Measurements from ENCODE around the gene COL4A6.

DNA sequence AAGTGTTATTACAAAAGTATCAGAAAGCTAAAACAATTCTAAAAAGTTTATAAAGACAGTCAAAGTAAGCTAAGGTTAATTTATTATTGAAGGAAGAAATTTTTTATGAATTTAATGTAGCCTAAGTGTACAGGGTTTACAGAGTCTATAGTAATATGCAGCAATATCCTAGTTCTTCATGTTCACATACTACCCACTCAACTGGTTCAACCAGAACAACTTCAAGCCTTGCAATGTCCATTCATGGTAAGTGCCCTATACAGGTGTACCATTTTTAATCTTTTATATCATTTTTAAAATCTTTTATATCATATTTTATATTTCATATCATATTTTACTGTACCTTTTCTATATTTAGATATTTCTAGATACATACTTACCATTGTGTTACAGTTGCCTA lies 35.8 kb upstream of the COL4A6 start:
- TF ChIP-seq, protein P1, sequence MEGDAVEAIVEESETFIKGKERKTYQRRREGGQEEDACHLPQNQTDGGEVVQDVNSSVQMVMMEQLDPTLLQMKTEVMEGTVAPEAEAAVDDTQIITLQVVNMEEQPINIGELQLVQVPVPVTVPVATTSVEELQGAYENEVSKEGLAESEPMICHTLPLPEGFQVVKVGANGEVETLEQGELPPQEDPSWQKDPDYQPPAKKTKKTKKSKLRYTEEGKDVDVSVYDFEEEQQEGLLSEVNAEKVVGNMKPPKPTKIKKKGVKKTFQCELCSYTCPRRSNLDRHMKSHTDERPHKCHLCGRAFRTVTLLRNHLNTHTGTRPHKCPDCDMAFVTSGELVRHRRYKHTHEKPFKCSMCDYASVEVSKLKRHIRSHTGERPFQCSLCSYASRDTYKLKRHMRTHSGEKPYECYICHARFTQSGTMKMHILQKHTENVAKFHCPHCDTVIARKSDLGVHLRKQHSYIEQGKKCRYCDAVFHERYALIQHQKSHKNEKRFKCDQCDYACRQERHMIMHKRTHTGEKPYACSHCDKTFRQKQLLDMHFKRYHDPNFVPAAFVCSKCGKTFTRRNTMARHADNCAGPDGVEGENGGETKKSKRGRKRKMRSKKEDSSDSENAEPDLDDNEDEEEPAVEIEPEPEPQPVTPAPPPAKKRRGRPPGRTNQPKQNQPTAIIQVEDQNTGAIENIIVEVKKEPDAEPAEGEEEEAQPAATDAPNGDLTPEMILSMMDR (IDR thresholded peaks at IDR 0.05; ENCODE audit: low read depth, low read length, poor library complexity, severe bottlenecking): no peak
- TF ChIP-seq EZH2phosphoT487 (IDR thresholded peaks at IDR 0.05; ENCODE audit: borderline replicate concordance, low read length): no peak

Measured in DOHH2 (cell line).